ENCODE data around the gene SRP19. TPM values are rescaled to one million over a fixed set of nuclear protein-coding genes. Genes with fewer than 3 reads are reported as not detected.

The SRP19 gene
- total and polyA plus RNA-seq, 9 of the 15 experiments (the other 6 are each of a cell fraction or from before 2014, with no cell fraction given) = 52.3 to 357 (median 146) TPM

- TF ChIP-seq, protein P1, sequence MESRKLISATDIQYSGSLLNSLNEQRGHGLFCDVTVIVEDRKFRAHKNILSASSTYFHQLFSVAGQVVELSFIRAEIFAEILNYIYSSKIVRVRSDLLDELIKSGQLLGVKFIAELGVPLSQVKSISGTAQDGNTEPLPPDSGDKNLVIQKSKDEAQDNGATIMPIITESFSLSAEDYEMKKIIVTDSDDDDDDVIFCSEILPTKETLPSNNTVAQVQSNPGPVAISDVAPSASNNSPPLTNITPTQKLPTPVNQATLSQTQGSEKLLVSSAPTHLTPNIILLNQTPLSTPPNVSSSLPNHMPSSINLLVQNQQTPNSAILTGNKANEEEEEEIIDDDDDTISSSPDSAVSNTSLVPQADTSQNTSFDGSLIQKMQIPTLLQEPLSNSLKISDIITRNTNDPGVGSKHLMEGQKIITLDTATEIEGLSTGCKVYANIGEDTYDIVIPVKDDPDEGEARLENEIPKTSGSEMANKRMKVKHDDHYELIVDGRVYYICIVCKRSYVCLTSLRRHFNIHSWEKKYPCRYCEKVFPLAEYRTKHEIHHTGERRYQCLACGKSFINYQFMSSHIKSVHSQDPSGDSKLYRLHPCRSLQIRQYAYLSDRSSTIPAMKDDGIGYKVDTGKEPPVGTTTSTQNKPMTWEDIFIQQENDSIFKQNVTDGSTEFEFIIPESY (CRISPR knock-in tag; IDR thresholded peaks at IDR 0.05) = 0 out of 2 replicates have a peak, but pooled peaks have one; percentile 14
- TF ChIP-seq ZNF655 (CRISPR knock-in tag; IDR thresholded peaks at IDR 0.05) (no peak), ZNF407 (IDR thresholded peaks at IDR 0.05; ENCODE audit: low read depth) (no peak), SIN3B (IDR thresholded peaks at IDR 0.05; ENCODE audit: low read depth) (no peak), NCOR1 (IDR thresholded peaks at IDR 0.05) (peak; percentile 65)
- TF ChIP-seq, protein P2, sequence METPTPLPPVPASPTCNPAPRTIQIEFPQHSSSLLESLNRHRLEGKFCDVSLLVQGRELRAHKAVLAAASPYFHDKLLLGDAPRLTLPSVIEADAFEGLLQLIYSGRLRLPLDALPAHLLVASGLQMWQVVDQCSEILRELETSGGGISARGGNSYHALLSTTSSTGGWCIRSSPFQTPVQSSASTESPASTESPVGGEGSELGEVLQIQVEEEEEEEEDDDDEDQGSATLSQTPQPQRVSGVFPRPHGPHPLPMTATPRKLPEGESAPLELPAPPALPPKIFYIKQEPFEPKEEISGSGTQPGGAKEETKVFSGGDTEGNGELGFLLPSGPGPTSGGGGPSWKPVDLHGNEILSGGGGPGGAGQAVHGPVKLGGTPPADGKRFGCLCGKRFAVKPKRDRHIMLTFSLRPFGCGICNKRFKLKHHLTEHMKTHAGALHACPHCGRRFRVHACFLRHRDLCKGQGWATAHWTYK (CRISPR knock-in tag; IDR thresholded peaks at IDR 0.05) = no peak
These were observed 17.7 kb downstream of the SRP19 start (continued) for GRCh38 chr5:112878760-112879159.
